HepG2 (cell line): ENCODE results near the gene RNU6-1. TPM values are rescaled to one million over a fixed set of nuclear protein-coding genes. Genes with fewer than 3 reads are reported as not detected.

Source experiments
- ARID3A ChIP-seq: IDR thresholded peaks from 2 replicates; pipeline ENCODE4 v1.6.1; 2012; ENCODE audit warnings: low read depth, low read length, improper control_type of control experiment
- ATF4 ChIP-seq, 2 experiments: fragments of 450-650 bp in 1 of 2; sonication (generic) in 1 of 2; formaldehyde crosslinking; IDR thresholded peaks; 2 replicates each; pipeline versions ENCODE4 v1.5.0 to v1.8.0; 2020 to 2022; ENCODE audit warnings: mild to moderate bottlenecking in 1 of 2, missing genetic modification reagents in 1 of 2
- ELK4 ChIP-seq: sonication (generic); formaldehyde crosslinking; IDR thresholded peaks from 2 replicates; pipeline ENCODE4 v1.9.0; 2021; ENCODE audit warnings: missing genetic modification reagents, borderline replicate concordance
- HBP1 ChIP-seq: IDR thresholded peaks from 2 replicates; pipeline ENCODE4 v1.6.1; 2016; ENCODE audit warnings: low read depth, control low read depth
- HCFC1 ChIP-seq: fragments of 150-350 bp; IDR thresholded peaks from 2 replicates; pipeline ENCODE4 v1.6.1; 2014; ENCODE audit warnings: low read depth, low read length
- IRF2 ChIP-seq: IDR thresholded peaks from 2 replicates; pipeline ENCODE4 v1.6.1; 2018; ENCODE audit warnings: missing genetic modification reagents, missing compliant biosample characterization
- JUND ChIP-seq: sonication (generic); formaldehyde crosslinking; IDR thresholded peaks from 2 replicates; pipeline ENCODE4 v1.8.0; 2022; ENCODE audit warnings: mild to moderate bottlenecking, missing genetic modification reagents
- NFKB2 ChIP-seq: sonication (generic); formaldehyde crosslinking; IDR thresholded peaks from 2 replicates; pipeline ENCODE4 v1.4.0; 2020; ENCODE audit warnings: missing genetic modification reagents, borderline replicate concordance
- POLR2AphosphoS2 ChIP-seq: IDR thresholded peaks from 2 replicates; pipeline ENCODE4 v1.6.1; 2011; ENCODE audit warnings: low read depth, low read length, improper control_type of control experiment
- SP5 ChIP-seq: IDR thresholded peaks from 2 replicates; pipeline ENCODE4 v1.6.1; 2016; ENCODE audit warnings: low read depth, borderline replicate concordance
- TOE1 ChIP-seq: sonication (generic); formaldehyde crosslinking; IDR thresholded peaks from 2 replicates; pipeline ENCODE4 v1.4.0; 2020; ENCODE audit warnings: mild to moderate bottlenecking, missing genetic modification reagents
- ZBTB40 ChIP-seq, 2 experiments: fragments of 450-650 bp in 1 of 2; sonication (generic) in 1 of 2; formaldehyde crosslinking in 1 of 2; IDR thresholded peaks; 2 replicates each; pipeline versions ENCODE4 v1.6.1 to v1.8.0; 2016 to 2022; ENCODE audit warnings: antibody characterized with exemption in 1 of 2, mild to moderate bottlenecking in 1 of 2, missing genetic modification reagents in 1 of 2
- ZNF143 ChIP-seq: sonication (generic); formaldehyde crosslinking; IDR thresholded peaks from 2 replicates; pipeline ENCODE4 v1.4.0; 2020; ENCODE audit warnings: missing genetic modification reagents
- ZNF572 ChIP-seq: sonication (generic); formaldehyde crosslinking; IDR thresholded peaks from 2 replicates; pipeline ENCODE4 v1.5.1; 2020; ENCODE audit warnings: mild to moderate bottlenecking, missing genetic modification reagents
- ZNF879 ChIP-seq: sonication (generic); formaldehyde crosslinking; IDR thresholded peaks from 2 replicates; pipeline ENCODE4 v1.8.1; 2023; ENCODE audit warnings: missing genetic modification reagents
- polyA plus RNA-seq, 8 experiments: library from polyadenylated mRNA; depleted of rRNA in 3 of 8; stranded (reverse) in 7 of 8; unstranded in 1 of 8; fragments of >200 nt; fragmentation: Illumina TruSeq in 4 of 8; extraction: Trizol in 4 of 8; gene quantifications; 2 replicates each; pipeline versions ENCODE4 v1.2.1 to v1.2.3, GENCODE V29; 2011 to 2016; ENCODE audit warnings: low read depth in 4 of 8, missing spikeins in 1 of 8, mixed read lengths in 1 of 8; ENCODE audit not compliant: insufficient read depth in 1 of 8
- total RNA-seq, 5 experiments: library from RNA; depleted of rRNA; stranded (reverse); fragments of >200 nt; fragmentation: Illumina TruSeq; extraction: Trizol; gene quantifications; 2 replicates each; pipeline ENCODE4 v1.2.3, GENCODE V29; 2016; ENCODE audit warnings: low read depth in 1 of 5

Gene RNU6-1
- total and polyA plus RNA-seq, 2 of the 13 experiments (the other 11 are each of a cell fraction or from before 2014, with no cell fraction given) = under 0.01 TPM; not detected in 1

- TF ChIP-seq ZBTB40 (IDR thresholded peaks at IDR 0.05) (no peak), ZBTB40 (CRISPR knock-in tag; IDR thresholded peaks at IDR 0.05) (peak; percentile 28; the same call in 1 of the 2 replicates), ARID3A (no peak), ATF4 (CRISPR knock-in tag; IDR thresholded peaks at IDR 0.05) (peak in 1 of 2 experiments; percentile 60; a peak in 1 of 4 replicates), JUND (CRISPR knock-in tag) (no peak), IRF2 (CRISPR knock-in tag) (no peak), ZNF572 (CRISPR knock-in tag) (no peak), SP5 (CRISPR knock-in tag) (no peak), ZNF143 (CRISPR knock-in tag) (0 out of 2 replicates have a peak, but pooled peaks have one; percentile 35), POLR2AphosphoS2 (no peak), HCFC1 (no peak), NFKB2 (peak; percentile 61; the same call in 1 of the 2 replicates), ELK4 (no peak), HBP1 (CRISPR knock-in tag) (no peak), TOE1 (CRISPR knock-in tag) (no peak), ZNF879 (CRISPR knock-in tag) (no peak)
Measured at GRCh38 chr15:67838789-67839332, 984 bp downstream of the RNU6-1 start (continued).
